ENCODE measurements around the gene RTL10. TPM values are rescaled to one million over a fixed set of nuclear protein-coding genes. Genes with fewer than 3 reads are reported as not detected.
A peak's percentile ranks its signal among the peaks of the same experiment; 100 is the strongest.

The RTL10 gene
- total and polyA plus RNA-seq, 2 of the 8 experiments (the other 6 are each of a cell fraction or from before 2014, with no cell fraction given), result 11.5 to 18.8 TPM

DNA sequence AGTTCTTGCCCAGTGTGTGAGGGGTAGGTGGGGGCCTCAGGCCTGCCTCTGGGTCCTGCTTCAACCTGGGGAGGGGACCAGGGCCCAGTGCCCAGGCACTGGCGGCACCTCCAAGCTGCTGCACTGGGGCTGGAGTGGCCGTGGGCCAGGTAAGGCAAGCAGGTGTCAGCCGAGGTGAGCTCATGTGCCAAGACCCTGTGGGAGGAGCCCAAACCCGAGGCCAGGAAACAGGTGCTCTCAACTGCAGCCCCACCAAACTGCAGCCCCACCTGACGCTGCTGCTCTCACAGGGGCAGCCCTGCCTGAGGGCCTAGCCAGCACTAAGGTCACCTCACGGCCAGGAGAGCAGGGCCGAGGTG is 18.1 kb upstream of the RTL10 start:
- Histone ChIP-seq H3K18ac (ENCODE audit: extremely low read depth, low read length) (no peak overlapping the region), H2BK15ac (ENCODE audit: low read length) (0 out of 2 replicates have a peak overlapping the region, but pooled peaks have one; percentile 46), H3K9me3 (ENCODE audit: insufficient read depth in 2 of 2, low read depth in 1 of 2, low read length in 1 of 2) (no peaks in the 10 kb centered on the region), H4K20me1 (replicated peaks in 1 of 2; ENCODE audit: control insufficient read depth in 1 of 2, insufficient read depth in 2 of 2, low read length in 2 of 2) (no peaks in the 10 kb centered on the region), H3K23ac (ENCODE audit: insufficient read length) (no peak overlapping the region), H3K56ac (replicated peaks; ENCODE audit: insufficient read length, low read depth, low read length) (no peak overlapping the region), H4K5ac (ENCODE audit: insufficient read length, low read depth, low read length) (no peak overlapping the region), H3K4me3 (ENCODE audit: extremely low read depth in 1 of 4, insufficient read depth in 2 of 4, low read depth in 3 of 4, low read length in 4 of 4) (no peak overlapping the region), H3K14ac (ENCODE audit: insufficient read length) (no peak overlapping the region), H2BK20ac (ENCODE audit: low read length) (no peak overlapping the region), H4K91ac (replicated peaks; ENCODE audit: insufficient read length, low read length) (no peak overlapping the region), H4K8ac (ENCODE audit: extremely low read depth, insufficient read depth, low read length) (no peak overlapping the region), H2BK12ac (ENCODE audit: low read depth, low read length) (peak overlapping the region; percentile 80; the same call in 1 of the 2 replicates), H2AK5ac (ENCODE audit: low read depth, low read length) (no peak overlapping the region), H3K27me3 (replicated peaks in 1 of 4; ENCODE audit: control insufficient read depth in 3 of 4, extremely low read depth in 1 of 4, insufficient read depth in 3 of 4, low read length in 3 of 4) (no peaks in the 10 kb centered on the region), H3K23me2 (ENCODE audit: low read depth, low read length) (no peaks in the 10 kb centered on the region), H3K4me1 (replicated peaks in 1 of 4; ENCODE audit: control insufficient read depth in 3 of 4, insufficient read depth in 4 of 4, low read length in 3 of 4) (peaks cover 0 to 7% (median 4%) of the 10 kb centered on the region in 4 experiments; a peak in 4 of 7 replicates), H3K27ac (ENCODE audit: low read depth, low read length) (no peak overlapping the region), H3K4me2 (ENCODE audit: insufficient read depth in 1 of 2, low read depth in 2 of 2, low read length in 2 of 2) (no peak overlapping the region), H3K79me1 (ENCODE audit: low read depth, low read length) (no peaks in the 10 kb centered on the region; the same call in 1 of the 2 replicates), H2AFZ (ENCODE audit: low read length) (no peak overlapping the region), H3K4ac (replicated peaks; ENCODE audit: insufficient read length, low read depth, low read length) (peak overlapping the region; percentile 38), H3K9ac (replicated peaks in 1 of 4; ENCODE audit: extremely low read depth in 1 of 4, low read depth in 3 of 4, low read length in 3 of 4) (no peak overlapping the region), H3K36me3 (ENCODE audit: control insufficient read depth in 2 of 4, insufficient read depth in 4 of 4, low read length in 3 of 4) (no peaks in the 10 kb centered on the region), H3K79me2 (ENCODE audit: control insufficient read depth in 1 of 2, insufficient read depth in 2 of 2, low read length in 2 of 2) (no peaks in the 10 kb centered on the region), H2BK5ac (ENCODE audit: low read depth, low read length) (peak overlapping the region; percentile 44), H2BK120ac (replicated peaks; ENCODE audit: low read depth, low read length) (no peak overlapping the region)
- POLR2A ChIA-PET (ENCODE audit: partially characterized antibody), result interaction anchor here (0.6 to 4.6 kb wide), 3 partner anchors 8 to 240 kb away, joined by 3 to 27 read pairs (median 7); no protein-coding TSS in a partner anchor
- TF ChIP-seq EP300 (IDR thresholded peaks at IDR 0.05; ENCODE audit: borderline replicate concordance in 1 of 2, low read depth in 2 of 2, low read length in 2 of 2) (no peak), SP4 (IDR thresholded peaks at IDR 0.05; ENCODE audit: low read length) (no peak), SUZ12 (IDR thresholded peaks at IDR 0.05; ENCODE audit: low read length) (no peak), SIX5 (IDR thresholded peaks at IDR 0.05; ENCODE audit: low read depth, low read length) (no peak), PHF8 (conservative IDR thresholded peaks at IDR 0.05; ENCODE audit: low read depth, low read length) (no peak)
- TF ChIP-seq, protein P1, sequence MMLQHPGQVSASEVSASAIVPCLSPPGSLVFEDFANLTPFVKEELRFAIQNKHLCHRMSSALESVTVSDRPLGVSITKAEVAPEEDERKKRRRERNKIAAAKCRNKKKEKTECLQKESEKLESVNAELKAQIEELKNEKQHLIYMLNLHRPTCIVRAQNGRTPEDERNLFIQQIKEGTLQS (IDR thresholded peaks at IDR 0.05; ENCODE audit: insufficient read depth, low read depth, low read length), result no peak
- CTCF ChIA-PET (ENCODE audit: partially characterized antibody), result interaction anchor here (0.8 kb wide), 1 partner anchor 52 kb away, joined by 3 read pairs; no protein-coding TSS in a partner anchor
- DNase-seq (ENCODE audit: low read depth in 1 of 2, low spot score in 2 of 2) (peak in 1 of 2 experiments; percentile 51), FAIRE-seq (no peak)
- WGBS, 2 experiments (ENCODE audit: extremely low coverage in 1 of 2, insufficient coverage in 1 of 2, insufficient read length in 1 of 2, insufficient replicate concordance in 2 of 2, low coverage in 1 of 2, low lambda C conversion rate in 2 of 2, missing lambda C conversion rate in 1 of 2), result 86% methylated on average over 7 of the region's 7 CpGs; no CpG with 5 or more reads in 1 of the 2 experiments
